ENCODE data around the gene HAVCR2. TPM values are rescaled to one million over a fixed set of nuclear protein-coding genes. Genes with fewer than 3 reads are reported as not detected.
"Not testable (repeated sequence)": the region's sequence is repeated elsewhere in the genome, so short reads cannot be mapped to it uniquely, and the experiment has no call there.

Gene HAVCR2
- total and polyA plus RNA-seq, 9 donors: 1.5 to 4.3 (median 2.1) TPM

GRCh38 chr5:157067005-157067404, 41.8 kb downstream of the HAVCR2 start:
- Histone ChIP-seq H3K4me3 (ENCODE audit: low read length) (no peak overlapping the region), H3K27ac (ENCODE audit: low read length) (no peak overlapping the region), H3K36me3 (ENCODE audit: control insufficient read depth, insufficient read depth, low read length) (no peaks in the 10 kb centered on the region), H3K27me3 (ENCODE audit: control insufficient read depth, insufficient read depth, low read length) (no peaks in the 10 kb centered on the region), H3K9me3 (replicated peaks; ENCODE audit: control insufficient read depth, low read depth, low read length) (no peaks in the 10 kb centered on the region), H3K4me1 (ENCODE audit: control insufficient read depth, insufficient read depth, low read length) (no peaks in the 10 kb centered on the region)
- DNase-seq: no peak
- 63% methylated on average over 2 of the region's 2 CpGs for WGBS (ENCODE audit: insufficient coverage)

- no peaks in the 10 kb centered on the region for H3K36me3 ChIP-seq (ENCODE audit: control insufficient read depth, insufficient read depth, low read length)
- 75% methylated on average over 2 of the region's 2 CpGs for WGBS (ENCODE audit: insufficient coverage)
- no peak overlapping the region for H3K27ac ChIP-seq (ENCODE audit: low read length)
- H3K4me1 ChIP-seq (ENCODE audit: control insufficient read depth, insufficient read depth, low read length): no peaks in the 10 kb centered on the region
- H3K9me3 ChIP-seq (replicated peaks; ENCODE audit: control insufficient read depth, low read depth, low read length): no peaks in the 10 kb centered on the region
- H3K4me3 ChIP-seq (ENCODE audit: low read length): no peak overlapping the region
- H3K27me3 ChIP-seq (ENCODE audit: control insufficient read depth, insufficient read depth, low read length): no peaks in the 10 kb centered on the region
- no peak for DNase-seq
These were observed 42.8 kb downstream of the HAVCR2 start for GRCh38 chr5:157066080-157066479.

GRCh38 chr5:157063776-157064430, 44.9 kb downstream of the HAVCR2 start:
- Histone ChIP-seq H3K4me3 (ENCODE audit: low read length) (no peak overlapping the region), H3K27me3 (ENCODE audit: control insufficient read depth, insufficient read depth, low read length) (no peaks in the 10 kb centered on the region), H3K9me3 (replicated peaks; ENCODE audit: control insufficient read depth, low read depth, low read length) (no peaks in the 10 kb centered on the region), H3K27ac (ENCODE audit: low read length) (no peak overlapping the region), H3K36me3 (ENCODE audit: control insufficient read depth, insufficient read depth, low read length) (no peaks in the 10 kb centered on the region), H3K4me1 (ENCODE audit: control insufficient read depth, insufficient read depth, low read length) (no peaks in the 10 kb centered on the region)
- DNase-seq: no peak
- WGBS (ENCODE audit: insufficient coverage): 83% methylated on average over 3 of the region's 4 CpGs

GRCh38 chr5:157059891-157060290, 49.0 kb downstream of the HAVCR2 start:
- no peaks in the 10 kb centered on the region for H3K9me3 ChIP-seq (replicated peaks; ENCODE audit: control insufficient read depth, low read depth, low read length)
- H3K36me3 ChIP-seq (ENCODE audit: control insufficient read depth, insufficient read depth, low read length): no peaks in the 10 kb centered on the region
- H3K27me3 ChIP-seq (ENCODE audit: control insufficient read depth, insufficient read depth, low read length): no peaks in the 10 kb centered on the region
- no peak overlapping the region for H3K4me3 ChIP-seq (ENCODE audit: low read length)
- no CpG with 5 or more reads among the region's 3 CpGs for WGBS (ENCODE audit: insufficient coverage)
- H3K4me1 ChIP-seq (ENCODE audit: control insufficient read depth, insufficient read depth, low read length): no peaks in the 10 kb centered on the region
- no peak overlapping the region for H3K27ac ChIP-seq (ENCODE audit: low read length)
- no peak for DNase-seq

GRCh38 chr5:157059093-157059539, 49.7 kb downstream of the HAVCR2 start, which contains the start of gene HAVCR1:
Gene HAVCR1 (minus strand): TSS chr5:157059116. CDS start chr5:157057943, 1,173 bp downstream.
- H3K36me3 ChIP-seq (ENCODE audit: control insufficient read depth, insufficient read depth, low read length): no peaks in the 10 kb centered on the region
- WGBS (ENCODE audit: insufficient coverage): 74% methylated on average over 5 of the region's 9 CpGs
- H3K9me3 ChIP-seq (replicated peaks; ENCODE audit: control insufficient read depth, low read depth, low read length): no peaks in the 10 kb centered on the region
- H3K27ac ChIP-seq (ENCODE audit: low read length): no peak within 1 kb of the TSS
- DNase-seq: no peak
- H3K4me1 ChIP-seq (ENCODE audit: control insufficient read depth, insufficient read depth, low read length): no peaks in the 10 kb centered on the region
- no peak within 1 kb of the TSS for H3K4me3 ChIP-seq (ENCODE audit: low read length)
- no peaks in the 10 kb centered on the region for H3K27me3 ChIP-seq (ENCODE audit: control insufficient read depth, insufficient read depth, low read length)

- Histone ChIP-seq H3K36me3 (ENCODE audit: control insufficient read depth, insufficient read depth, low read length) (no peaks in the 10 kb centered on the region), H3K27ac (ENCODE audit: low read length) (no peak overlapping the region), H3K4me3 (ENCODE audit: low read length) (no peak overlapping the region), H3K4me1 (ENCODE audit: control insufficient read depth, insufficient read depth, low read length) (no peaks in the 10 kb centered on the region), H3K27me3 (ENCODE audit: control insufficient read depth, insufficient read depth, low read length) (no peaks in the 10 kb centered on the region), H3K9me3 (replicated peaks; ENCODE audit: control insufficient read depth, low read depth, low read length) (no peaks in the 10 kb centered on the region)
- 81% methylated on average over 8 of the region's 11 CpGs for WGBS (ENCODE audit: insufficient coverage)
- DNase-seq: no peak
These were observed 51.1 kb downstream of the HAVCR2 start for GRCh38 chr5:157057459-157058370.

- not testable (repeated sequence) for H3K36me3 ChIP-seq (ENCODE audit: control insufficient read depth, insufficient read depth, low read length); H3K4me1 ChIP-seq (ENCODE audit: control insufficient read depth, insufficient read depth, low read length); H3K27me3 ChIP-seq (ENCODE audit: control insufficient read depth, insufficient read depth, low read length); H3K27ac ChIP-seq (ENCODE audit: low read length); H3K4me3 ChIP-seq (ENCODE audit: low read length); DNase-seq; H3K9me3 ChIP-seq (replicated peaks; ENCODE audit: control insufficient read depth, low read depth, low read length)
- WGBS (ENCODE audit: insufficient coverage): 90% methylated on average over 6 of the region's 6 CpGs
These were observed 52.0 kb downstream of the HAVCR2 start for GRCh38 chr5:157056848-157057247.

GRCh38 chr5:157051604-157052245, 57.1 kb downstream of the HAVCR2 start:
- WGBS (ENCODE audit: insufficient coverage): 78% methylated on average over 4 of the region's 7 CpGs
- Histone ChIP-seq H3K27ac (ENCODE audit: low read length) (no peak overlapping the region), H3K4me3 (ENCODE audit: low read length) (no peak overlapping the region), H3K27me3 (ENCODE audit: control insufficient read depth, insufficient read depth, low read length) (no peaks in the 10 kb centered on the region), H3K36me3 (ENCODE audit: control insufficient read depth, insufficient read depth, low read length) (no peaks in the 10 kb centered on the region), H3K9me3 (replicated peaks; ENCODE audit: control insufficient read depth, low read depth, low read length) (no peaks in the 10 kb centered on the region), H3K4me1 (ENCODE audit: control insufficient read depth, insufficient read depth, low read length) (no peaks in the 10 kb centered on the region)
- no peak for DNase-seq

- DNase-seq: no peak
- Histone ChIP-seq H3K4me3 (ENCODE audit: low read length) (no peak overlapping the region), H3K27ac (ENCODE audit: low read length) (no peak overlapping the region), H3K27me3 (ENCODE audit: control insufficient read depth, insufficient read depth, low read length) (no peaks in the 10 kb centered on the region), H3K9me3 (replicated peaks; ENCODE audit: control insufficient read depth, low read depth, low read length) (no peaks in the 10 kb centered on the region), H3K4me1 (ENCODE audit: control insufficient read depth, insufficient read depth, low read length) (no peaks in the 10 kb centered on the region), H3K36me3 (ENCODE audit: control insufficient read depth, insufficient read depth, low read length) (no peaks in the 10 kb centered on the region)
- 55% methylated on average over 5 of the region's 5 CpGs for WGBS (ENCODE audit: insufficient coverage)
These were observed 58.8 kb downstream of the HAVCR2 start for GRCh38 chr5:157050050-157050449.

- H3K27me3 ChIP-seq (ENCODE audit: control insufficient read depth, insufficient read depth, low read length): no peaks in the 10 kb centered on the region
- DNase-seq: no peak
- no peaks in the 10 kb centered on the region for H3K9me3 ChIP-seq (replicated peaks; ENCODE audit: control insufficient read depth, low read depth, low read length)
- no peak overlapping the region for H3K4me3 ChIP-seq (ENCODE audit: low read length)
- no peaks in the 10 kb centered on the region for H3K4me1 ChIP-seq (ENCODE audit: control insufficient read depth, insufficient read depth, low read length)
- no peak overlapping the region for H3K27ac ChIP-seq (ENCODE audit: low read length)
- 0% methylated on average over 1 of the region's 1 CpG for WGBS (ENCODE audit: insufficient coverage)
- H3K36me3 ChIP-seq (ENCODE audit: control insufficient read depth, insufficient read depth, low read length): no peaks in the 10 kb centered on the region
These were observed 59.2 kb downstream of the HAVCR2 start for GRCh38 chr5:157049605-157050004.

All from muscle of leg (tissue), 11 donors.